Vagina (tissue), 2 donors: ENCODE measurements around the gene CENPO.

Experiments
- POLR2A ChIP-seq, 2 donors: fragments of 450-650 bp; IDR thresholded peaks; one replicate each; pipeline ENCODE4 v1.6.1; 2017; ENCODE audit warnings: antibody characterized with exemption in 2 of 2, mild to moderate bottlenecking in 2 of 2, moderate library complexity in 2 of 2
- POLR2AphosphoS5 ChIP-seq, 2 donors: sonication (generic); formaldehyde crosslinking; IDR thresholded peaks; one replicate each; pipeline ENCODE4 v1.9.0; 2017; ENCODE audit warnings: antibody characterized with exemption in 2 of 2, mild to moderate bottlenecking in 2 of 2, low read depth in 1 of 2; ENCODE audit not compliant: insufficient read depth in 1 of 2

GRCh38 chr2:24833821-24834732 is 40.9 kb downstream of the CENPO start:
- TF ChIP-seq POLR2AphosphoS5 (IDR thresholded peaks at IDR 0.05; ENCODE audit: insufficient read depth in 1 of 2, low read depth in 1 of 2) (no peak), POLR2A (IDR thresholded peaks at IDR 0.05) (no peak)
